Lower lobe of right lung (tissue), 2 donors: ENCODE data around the gene ST6GALNAC5. TPM values are rescaled to one million over a fixed set of nuclear protein-coding genes. Genes with fewer than 3 reads are reported as not detected.

Experiments
- ATAC-seq, 2 donors: fragments of 200-7000 bp; cut with Tn5 transposase; one replicate each; pipeline ENCODE4 v1.9.1; 2020 to 2022; ENCODE audit warnings: mild to moderate bottlenecking in 2 of 2, moderate library complexity in 2 of 2
- DNase-seq: peaks from one replicate; pipeline ENCODE4 v3.0.0-alpha.2; 2020
- H3K27ac ChIP-seq: fragments of 200-600 bp; one replicate; pipeline ENCODE4 v1.8.0; 2022
- H3K27me3 ChIP-seq: fragments of 200-600 bp; one replicate; pipeline ENCODE4 v1.8.0; 2022; ENCODE audit warnings: low read depth
- H3K36me3 ChIP-seq: fragments of 200-600 bp; one replicate; pipeline ENCODE4 v1.8.0; 2022; ENCODE audit warnings: mild to moderate bottlenecking
- H3K4me1 ChIP-seq: fragments of 200-600 bp; one replicate; pipeline ENCODE4 v1.8.0; 2022
- H3K4me3 ChIP-seq: fragments of 200-600 bp; one replicate; pipeline ENCODE4 v1.8.0; 2022; ENCODE audit warnings: mild to moderate bottlenecking
- H3K9me3 ChIP-seq: fragments of 200-600 bp; one replicate; pipeline ENCODE4 v1.8.0; 2022
- intact Hi-C: fragments of 100-400 bp; cut with DNase I; formaldehyde crosslinking; loops from one replicate; pipeline ENCODE4 v1.11.0; 2022
- total RNA-seq: library from RNA; stranded (reverse); fragmentation: NEBNext Ultra II Directional; extraction: Animal tissue kit (Norgen Biotek cat#: 25700); gene quantifications from one replicate; pipeline ENCODE4 v1.2.1, GENCODE V29; 2021
- TF ChIP-seq, protein P1 (sequence below): fragments of 200-600 bp; IDR thresholded peaks from one replicate; pipeline ENCODE4 v1.8.0; 2022; ENCODE audit warnings: antibody characterized with exemption, mild to moderate bottlenecking
- donor health status: DM: no; HTN: yes; CAD: no; lungs with severe emphysema.

The ST6GALNAC5 gene
- total RNA-seq, 1 donor from 2014 or later = 16.3 TPM

GRCh38 chr1:76989976-76990375 lies 122.7 kb downstream of the ST6GALNAC5 start:
- ATAC-seq = no peak
- Histone ChIP-seq H3K9me3 (no peaks in the 10 kb centered on the region), H3K4me3 (no peak overlapping the region), H3K27me3 (no peaks in the 10 kb centered on the region), H3K36me3 (no peaks in the 10 kb centered on the region), H3K27ac (no peak overlapping the region), H3K4me1 (no peaks in the 10 kb centered on the region)
- TF ChIP-seq, protein P1, sequence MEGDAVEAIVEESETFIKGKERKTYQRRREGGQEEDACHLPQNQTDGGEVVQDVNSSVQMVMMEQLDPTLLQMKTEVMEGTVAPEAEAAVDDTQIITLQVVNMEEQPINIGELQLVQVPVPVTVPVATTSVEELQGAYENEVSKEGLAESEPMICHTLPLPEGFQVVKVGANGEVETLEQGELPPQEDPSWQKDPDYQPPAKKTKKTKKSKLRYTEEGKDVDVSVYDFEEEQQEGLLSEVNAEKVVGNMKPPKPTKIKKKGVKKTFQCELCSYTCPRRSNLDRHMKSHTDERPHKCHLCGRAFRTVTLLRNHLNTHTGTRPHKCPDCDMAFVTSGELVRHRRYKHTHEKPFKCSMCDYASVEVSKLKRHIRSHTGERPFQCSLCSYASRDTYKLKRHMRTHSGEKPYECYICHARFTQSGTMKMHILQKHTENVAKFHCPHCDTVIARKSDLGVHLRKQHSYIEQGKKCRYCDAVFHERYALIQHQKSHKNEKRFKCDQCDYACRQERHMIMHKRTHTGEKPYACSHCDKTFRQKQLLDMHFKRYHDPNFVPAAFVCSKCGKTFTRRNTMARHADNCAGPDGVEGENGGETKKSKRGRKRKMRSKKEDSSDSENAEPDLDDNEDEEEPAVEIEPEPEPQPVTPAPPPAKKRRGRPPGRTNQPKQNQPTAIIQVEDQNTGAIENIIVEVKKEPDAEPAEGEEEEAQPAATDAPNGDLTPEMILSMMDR = no peak
- DNase-seq = no peak
- intact Hi-C loops = no loop called here

- Histone ChIP-seq H3K36me3 (no peaks in the 10 kb centered on the region), H3K9me3 (no peaks in the 10 kb centered on the region), H3K4me3 (no peak overlapping the region), H3K27me3 (no peaks in the 10 kb centered on the region), H3K4me1 (no peaks in the 10 kb centered on the region), H3K27ac (no peak overlapping the region)
- TF ChIP-seq, protein P1 = no peak
- ATAC-seq (no peak), DNase-seq (no peak)
- intact Hi-C loops = no loop called here
Measured at GRCh38 chr1:76993036-76993435, 125.8 kb downstream of the ST6GALNAC5 start.

- peak in 1 of 2 donors; percentile 50 for ATAC-seq
- TF ChIP-seq, protein P1 = no peak
- Histone ChIP-seq H3K36me3 (no peaks in the 10 kb centered on the region), H3K4me1 (no peaks in the 10 kb centered on the region), H3K9me3 (no peaks in the 10 kb centered on the region), H3K27me3 (no peaks in the 10 kb centered on the region), H3K27ac (no peak overlapping the region), H3K4me3 (no peak overlapping the region)
- no peak for DNase-seq
- intact Hi-C loops = no loop called here
Measured at GRCh38 chr1:76998582-76999223, 131.4 kb downstream of the ST6GALNAC5 start.

GRCh38 chr1:77007675-77008074 lies 140.4 kb downstream of the ST6GALNAC5 start:
- H3K27ac ChIP-seq = no peak overlapping the region
- H3K4me3 ChIP-seq = no peak overlapping the region
- intact Hi-C loops = no loop called here

GRCh38 chr1:77010937-77011336 lies 143.7 kb downstream of the ST6GALNAC5 start:
- H3K9me3 ChIP-seq = no peaks in the 10 kb centered on the region
- TF ChIP-seq, protein P1 = no peak
- H3K4me1 ChIP-seq = no peaks in the 10 kb centered on the region
- no peaks in the 10 kb centered on the region for H3K27me3 ChIP-seq
- no peak overlapping the region for H3K27ac ChIP-seq
- ATAC-seq (no peak), DNase-seq (no peak)
- intact Hi-C loops = no loop called here
- H3K36me3 ChIP-seq = no peaks in the 10 kb centered on the region
- no peak overlapping the region for H3K4me3 ChIP-seq

More at GRCh38 chr1:77007675-77008074, 140.4 kb downstream of the ST6GALNAC5 start:
- DNase-seq (no peak), ATAC-seq (no peak)
- H3K36me3 ChIP-seq = no peaks in the 10 kb centered on the region
- no peaks in the 10 kb centered on the region for H3K4me1 ChIP-seq
- no peaks in the 10 kb centered on the region for H3K9me3 ChIP-seq
- TF ChIP-seq, protein P1 = no peak
- no peaks in the 10 kb centered on the region for H3K27me3 ChIP-seq
